Caco-2 (cell line): ENCODE measurements around the gene SFSWAP. TPM values are rescaled to one million over a fixed set of nuclear protein-coding genes. Genes with fewer than 3 reads are reported as not detected.

Experiments
- BruUV-seq: library from RNA; stranded (reverse); fragments of 400-500 nt; replicated peaks from 2 replicates; lab custom pipeline; 2021; lab: Mats Ljungman, UMichigan
- CTCF ChIA-PET: fragments of 300-600 bp; sonication (Branson Sonifier 250); formaldehyde crosslinking; loops from one replicate; lab custom pipeline; 2022; ENCODE audit warnings: antibody characterized with exemption; lab: Charles Lee
- POLR2A ChIA-PET: fragments of 300-600 bp; sonication (Branson Sonifier 250); formaldehyde crosslinking; loops from one replicate; lab custom pipeline; 2022; ENCODE audit warnings: antibody characterized with exemption; lab: Charles Lee
- DNase-seq, 2 experiments: peaks; one replicate each; pipeline versions ENCODE4 v3.0.0 to v3.0.0-alpha.2; 2020 to 2022
- H3K27me3 ChIP-seq: replicated peaks from 2 replicates; pipeline ENCODE4 v1.6.0; 2011; ENCODE audit warnings: low read length; ENCODE audit not compliant: control insufficient read depth, insufficient read depth
- H3K36me3 ChIP-seq: 2 replicates; pipeline ENCODE4 v1.5.1; 2011; ENCODE audit warnings: low read length; ENCODE audit not compliant: control insufficient read depth, insufficient read depth
- H3K4me1 ChIP-seq: fragments of 250-450 bp; sonication (Bioruptor Pico); 2 replicates; pipeline ENCODE4 v1.5.1; 2020; ENCODE audit warnings: mild to moderate bottlenecking
- H3K4me3 ChIP-seq: 2 replicates; pipeline ENCODE4 v1.5.1; 2011; ENCODE audit warnings: low read depth, mild to moderate bottlenecking, control low read depth, low read length
- H3K9me3 ChIP-seq: fragments of 250-450 bp; sonication (Bioruptor Pico); 2 replicates; pipeline ENCODE4 v1.5.1; 2020; ENCODE audit warnings: mild to moderate bottlenecking, moderate library complexity
- H3K27ac Mint-ChIP-seq: one replicate; pipeline ENCODE4 v1.8.0; 2022; ENCODE audit warnings: mixed read lengths; ENCODE audit not compliant: unreplicated experiment
- H3K27me3 Mint-ChIP-seq: one replicate; pipeline ENCODE4 v1.8.0; 2022; ENCODE audit warnings: mixed read lengths; ENCODE audit not compliant: insufficient read depth, unreplicated experiment
- H3K36me3 Mint-ChIP-seq: one replicate; pipeline ENCODE4 v1.8.0; 2022; ENCODE audit warnings: mild to moderate bottlenecking, mixed read lengths; ENCODE audit not compliant: insufficient read depth, unreplicated experiment
- H3K4me1 Mint-ChIP-seq: one replicate; pipeline ENCODE4 v1.8.0; 2022; ENCODE audit warnings: low read depth, mixed read lengths; ENCODE audit not compliant: unreplicated experiment
- H3K4me3 Mint-ChIP-seq: one replicate; pipeline ENCODE4 v1.8.0; 2022; ENCODE audit warnings: mild to moderate bottlenecking, moderate library complexity, mixed read lengths; ENCODE audit not compliant: unreplicated experiment
- H3K9me3 Mint-ChIP-seq: one replicate; pipeline ENCODE4 v1.8.0; 2022; ENCODE audit warnings: mixed read lengths; ENCODE audit not compliant: unreplicated experiment
- CTCF ChIP-seq, 2 experiments: fragments of 200-600 bp in 1 of 2; IDR thresholded peaks; 1 replicate in 1 of 2; 2 replicates in 1 of 2; pipeline versions ENCODE4 v1.5.1 to v1.8.0; 2011 to 2022; ENCODE audit warnings: antibody characterized with exemption in 1 of 2, control low read depth in 1 of 2, inconsistent platforms in 1 of 2, low read depth in 1 of 2, low read length in 1 of 2, mild to moderate bottlenecking in 1 of 2, moderate library complexity in 1 of 2; ENCODE audit not compliant: insufficient read depth in 1 of 2, severe bottlenecking in 1 of 2, unreplicated experiment in 1 of 2
- intact Hi-C: fragments of 100-400 bp; cut with micrococcal nuclease; formaldehyde crosslinking; loops from one replicate; pipeline ENCODE4 v1.10.0; 2022; ENCODE audit not compliant: unreplicated experiment
- total RNA-seq: library from RNA; stranded (reverse); gene quantifications from 2 replicates; pipeline ENCODE4 v1.2.3, GENCODE V29; 2022

SFSWAP gene
- total RNA-seq, 1 experiment from 2014 or later: 42.3 TPM

DNA sequence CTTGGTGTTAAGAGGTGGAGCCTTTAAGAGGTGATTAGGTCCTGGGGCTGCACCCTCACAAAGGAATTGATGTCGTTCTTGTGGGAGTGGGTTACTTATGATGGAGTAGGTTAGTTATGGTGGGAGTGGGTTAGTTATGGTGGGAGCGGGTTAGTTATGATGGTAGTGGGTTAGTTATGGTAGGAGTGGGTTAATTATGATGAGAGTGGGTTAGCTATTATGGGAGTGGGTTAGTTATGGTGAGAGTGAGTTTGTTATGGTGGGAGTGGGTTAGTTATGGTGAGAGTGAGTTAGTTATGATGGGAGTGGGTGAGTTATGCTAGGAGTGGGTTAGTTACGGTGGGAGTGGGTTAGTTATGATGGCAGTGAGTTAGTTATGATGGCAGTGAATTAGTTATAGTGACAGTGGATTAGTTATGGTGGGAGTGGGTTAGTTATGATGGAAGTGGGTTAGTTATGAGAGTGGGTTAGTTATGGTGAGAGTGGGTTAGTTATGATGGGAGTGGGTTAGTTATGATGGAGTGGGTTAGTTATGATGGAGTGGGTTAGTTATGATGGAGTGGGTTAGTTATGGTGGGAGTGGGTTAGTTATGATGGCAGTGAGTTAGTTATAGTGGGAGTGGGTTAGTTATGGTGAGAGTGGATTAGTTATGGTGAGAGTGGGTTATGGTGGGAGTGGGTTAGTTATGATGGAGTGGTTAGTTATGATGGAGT, 22.6 kb upstream of the SFSWAP start:
- Mint-ChIP-seq H3K27ac (no peak overlapping the region), H3K4me1 (no peaks in the 10 kb centered on the region), H3K4me3 (no peak overlapping the region), H3K36me3 (no peaks in the 10 kb centered on the region), H3K9me3 (peaks cover 16% of the 10 kb centered on the region), H3K27me3 (peaks cover 13% of the 10 kb centered on the region)
- Histone ChIP-seq H3K4me3 (no peak overlapping the region), H3K9me3 (no peaks in the 10 kb centered on the region), H3K4me1 (no peaks in the 10 kb centered on the region), H3K27me3 (no peaks in the 10 kb centered on the region), H3K36me3 (no peaks in the 10 kb centered on the region)
- no peak for TF ChIP-seq CTCF (IDR thresholded peaks at IDR 0.05; ENCODE audit: insufficient read depth in 1 of 2, low read depth in 1 of 2, low read length in 1 of 2, severe bottlenecking in 1 of 2, unreplicated experiment in 1 of 2)
- POLR2A ChIA-PET: no interaction called here
- CTCF ChIA-PET: no interaction called here
- BruUV-seq: no TSS peak
- DNase-seq: no peak
- intact Hi-C loops: no loop called here

DNA sequence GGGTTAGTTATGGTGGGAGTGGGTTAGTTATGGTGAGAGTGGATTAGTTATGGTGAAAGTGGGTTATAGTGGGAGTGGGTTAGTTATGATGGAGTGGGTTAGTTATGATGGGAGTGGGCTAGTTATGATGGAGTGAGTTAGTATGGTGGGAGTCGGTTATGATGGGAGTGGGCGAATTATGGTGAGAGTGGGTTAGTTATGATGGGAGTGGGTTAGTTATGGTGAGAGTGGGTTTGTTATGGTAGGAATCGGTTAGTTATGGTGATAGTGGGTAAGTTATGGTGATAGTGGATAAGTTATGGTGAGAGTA, 22.1 kb upstream of the SFSWAP start:
- no peaks in the 10 kb centered on the region for H3K36me3 ChIP-seq
- DNase-seq: no peak
- H3K27me3 Mint-ChIP-seq: peaks cover 13% of the 10 kb centered on the region
- H3K4me1 ChIP-seq: no peaks in the 10 kb centered on the region
- H3K27me3 ChIP-seq: no peaks in the 10 kb centered on the region
- TF ChIP-seq CTCF (IDR thresholded peaks at IDR 0.05; ENCODE audit: insufficient read depth in 1 of 2, low read depth in 1 of 2, low read length in 1 of 2, severe bottlenecking in 1 of 2, unreplicated experiment in 1 of 2): no peak
- H3K4me3 ChIP-seq: no peak overlapping the region
- ChIA-PET CTCF (no interaction called here), POLR2A (no interaction called here)
- H3K9me3 ChIP-seq: no peaks in the 10 kb centered on the region
- intact Hi-C loops: no loop called here
- H3K27ac Mint-ChIP-seq: no peak overlapping the region
- peaks cover 16% of the 10 kb centered on the region for H3K9me3 Mint-ChIP-seq
- no peak overlapping the region for H3K4me3 Mint-ChIP-seq
- H3K4me1 Mint-ChIP-seq: no peaks in the 10 kb centered on the region
- H3K36me3 Mint-ChIP-seq: no peaks in the 10 kb centered on the region
- BruUV-seq: no TSS peak

GRCh38 chr12:131690320-131690719, 20.6 kb upstream of the SFSWAP start:
- H3K4me3 Mint-ChIP-seq: no peak overlapping the region
- H3K36me3 Mint-ChIP-seq: no peaks in the 10 kb centered on the region
- H3K9me3 Mint-ChIP-seq: peaks cover 16% of the 10 kb centered on the region
- no TSS peak for BruUV-seq
- no peak overlapping the region for H3K27ac Mint-ChIP-seq
- intact Hi-C loops: no loop called here
- no peaks in the 10 kb centered on the region for H3K4me1 Mint-ChIP-seq
- H3K27me3 ChIP-seq: no peaks in the 10 kb centered on the region
- ChIA-PET POLR2A (no interaction called here), CTCF (no interaction called here)
- H3K27me3 Mint-ChIP-seq: peaks cover 17% of the 10 kb centered on the region
- DNase-seq: no peak
- no peaks in the 10 kb centered on the region for H3K36me3 ChIP-seq
- no peaks in the 10 kb centered on the region for H3K4me1 ChIP-seq
- H3K4me3 ChIP-seq: no peak overlapping the region
- H3K9me3 ChIP-seq: no peaks in the 10 kb centered on the region
- TF ChIP-seq CTCF (IDR thresholded peaks at IDR 0.05; ENCODE audit: insufficient read depth in 1 of 2, low read depth in 1 of 2, low read length in 1 of 2, severe bottlenecking in 1 of 2, unreplicated experiment in 1 of 2): no peak
